Stomach (tissue), 9 donors: ENCODE measurements around the gene RXFP4. TPM values are rescaled to one million over a fixed set of nuclear protein-coding genes. Genes with fewer than 3 reads are reported as not detected.

Experiments used
- DNase-seq, 2 donors: peaks; one replicate each; pipeline versions ENCODE4 v3.0.0 to v3.0.0-alpha.2; 2013 to 2019
- H3K27ac ChIP-seq, 5 donors: fragments of 200-600 bp in 4 of 5; sonication (generic) in 4 of 5; one replicate each; pipeline ENCODE4 v1.5.1; 2013 to 2019; ENCODE audit warnings: mild to moderate bottlenecking in 1 of 5, moderate library complexity in 1 of 5
- H3K27me3 ChIP-seq, 3 donors: fragments of 200-600 bp; sonication (generic); one replicate each; pipeline ENCODE4 v1.5.1; 2017 to 2019; ENCODE audit warnings: mixed run types in 1 of 3
- H3K36me3 ChIP-seq, 4 donors: fragments of 200-600 bp; sonication (generic); 1 replicate in 3 of 4; 2 replicates in 1 of 4; pipeline ENCODE4 v1.5.1; 2016 to 2019
- H3K4me1 ChIP-seq, 4 donors: fragments of 200-600 bp; sonication (generic); one replicate each; pipeline ENCODE4 v1.5.1; 2016 to 2019
- H3K4me3 ChIP-seq, 4 donors: fragments of 200-600 bp; sonication (generic) in 3 of 4; one replicate each; pipeline ENCODE4 v1.5.1; 2016 to 2019; ENCODE audit warnings: mild to moderate bottlenecking in 1 of 4
- H3K9me3 ChIP-seq, 4 donors: fragments of 200-600 bp; sonication (generic); one replicate each; pipeline ENCODE4 v1.5.1; 2016 to 2019
- EP300 ChIP-seq: sonication (generic); formaldehyde crosslinking; IDR thresholded peaks from one replicate; pipeline ENCODE4 v1.6.1; 2017; ENCODE audit warnings: antibody characterized with exemption
- POLR2A ChIP-seq, 4 donors: fragments of 450-650 bp; IDR thresholded peaks; one replicate each; pipeline ENCODE4 v1.6.1; 2016; ENCODE audit warnings: antibody characterized with exemption in 4 of 4, control low read depth in 2 of 4, mild to moderate bottlenecking in 1 of 4, moderate library complexity in 1 of 4
- POLR2AphosphoS5 ChIP-seq, 3 donors: sonication (generic); formaldehyde crosslinking; IDR thresholded peaks; one replicate each; pipeline ENCODE4 v1.6.1; 2016; ENCODE audit warnings: antibody characterized with exemption in 3 of 3
- WGBS, 5 donors: extraction: QIAGEN DNeasy Blood & Tissue Kit in 3 of 5; methylation state at CpG; one replicate each; pipeline versions ENCODE4 v1.1.5 to v1.1.7; 2013 to 2018; 5-methylcytosine and 5-hydroxymethylcytosine counted together
- intact Hi-C: fragments of 100-400 bp; cut with DNase I; formaldehyde crosslinking; loops from one replicate; pipeline ENCODE4 v1.15.1; 2023; ENCODE audit warnings: low total_unique reads
- polyA plus RNA-seq, 3 donors: library from polyadenylated mRNA; stranded (reverse); fragments of 200-250 nt; gene quantifications; one replicate each; pipeline ENCODE4 v1.2.3, GENCODE V29; 2013
- total RNA-seq, 5 donors: library from RNA; depleted of rRNA; stranded (reverse); fragments of >200 nt; gene quantifications; one replicate each; pipeline versions ENCODE4 v1.1.0 to v1.2.3, GENCODE V29; 2014 to 2016
- TF ChIP-seq, protein P1 (sequence below), 7 experiments: fragments of 450-650 bp in 4 of 7; fragments of 200-600 bp in 3 of 7; sonication (generic) in 3 of 7; IDR thresholded peaks; one replicate each; pipeline ENCODE4 v1.5.1; 2016 to 2019; ENCODE audit warnings: antibody characterized with exemption in 7 of 7, control low read depth in 2 of 7, mild to moderate bottlenecking in 1 of 7
- donor health status: healthy with polysubstance abuse.
- donor health status: Bipolar disorder and iron deficiency.
- donor health status: healthy.

Gene RXFP4
- total and polyA plus RNA-seq, 8 donors: 50.4 TPM; not detected in 7

DNA sequence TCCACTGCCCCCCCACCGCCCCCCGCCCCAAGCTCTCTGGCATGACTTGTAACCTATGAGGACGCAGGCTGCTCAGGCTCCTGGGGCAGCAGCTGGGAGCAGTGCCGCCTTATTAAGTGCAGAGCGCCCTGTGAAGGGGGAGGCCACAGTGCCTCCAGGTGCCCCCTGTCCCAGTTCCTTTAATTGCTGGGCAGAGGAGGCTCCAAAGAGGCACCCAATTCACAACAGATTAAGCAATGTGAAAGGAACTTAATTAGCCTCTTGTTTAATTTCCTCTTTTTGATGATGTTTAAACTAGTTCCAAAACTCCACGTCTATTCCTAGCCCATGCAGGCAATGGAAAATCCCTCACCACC lies 3.0 kb downstream of the RXFP4 start:
- H3K9me3 ChIP-seq: no peaks in the 10 kb centered on the region
- 10 to 48% (median 45%) methylated on average over 4 to 6 of the region's 6 CpGs for WGBS, 5 donors
- peaks cover 21 to 37% (median 33%) of the 10 kb centered on the region in 4 donors for H3K36me3 ChIP-seq
- no peaks in the 10 kb centered on the region for H3K27me3 ChIP-seq
- DNase-seq: no peak
- H3K4me3 ChIP-seq: no peak overlapping the region
- TF ChIP-seq POLR2AphosphoS5 (IDR thresholded peaks at IDR 0.05) (no peak), POLR2A (IDR thresholded peaks at IDR 0.05) (no peak), EP300 (no peak)
- TF ChIP-seq, protein P1, sequence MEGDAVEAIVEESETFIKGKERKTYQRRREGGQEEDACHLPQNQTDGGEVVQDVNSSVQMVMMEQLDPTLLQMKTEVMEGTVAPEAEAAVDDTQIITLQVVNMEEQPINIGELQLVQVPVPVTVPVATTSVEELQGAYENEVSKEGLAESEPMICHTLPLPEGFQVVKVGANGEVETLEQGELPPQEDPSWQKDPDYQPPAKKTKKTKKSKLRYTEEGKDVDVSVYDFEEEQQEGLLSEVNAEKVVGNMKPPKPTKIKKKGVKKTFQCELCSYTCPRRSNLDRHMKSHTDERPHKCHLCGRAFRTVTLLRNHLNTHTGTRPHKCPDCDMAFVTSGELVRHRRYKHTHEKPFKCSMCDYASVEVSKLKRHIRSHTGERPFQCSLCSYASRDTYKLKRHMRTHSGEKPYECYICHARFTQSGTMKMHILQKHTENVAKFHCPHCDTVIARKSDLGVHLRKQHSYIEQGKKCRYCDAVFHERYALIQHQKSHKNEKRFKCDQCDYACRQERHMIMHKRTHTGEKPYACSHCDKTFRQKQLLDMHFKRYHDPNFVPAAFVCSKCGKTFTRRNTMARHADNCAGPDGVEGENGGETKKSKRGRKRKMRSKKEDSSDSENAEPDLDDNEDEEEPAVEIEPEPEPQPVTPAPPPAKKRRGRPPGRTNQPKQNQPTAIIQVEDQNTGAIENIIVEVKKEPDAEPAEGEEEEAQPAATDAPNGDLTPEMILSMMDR (IDR thresholded peaks at IDR 0.05): no peak
- H3K27ac ChIP-seq: peak overlapping the region in 3 of 5 donors; percentile 7 to 71 (median 43)
- intact Hi-C loops: loop anchor here (5.0 kb wide), 1 partner anchor 48 kb away; no protein-coding TSS in a partner anchor
- H3K4me1 ChIP-seq: peaks cover 33 to 81% (median 58%) of the 10 kb centered on the region in 4 donors

DNA sequence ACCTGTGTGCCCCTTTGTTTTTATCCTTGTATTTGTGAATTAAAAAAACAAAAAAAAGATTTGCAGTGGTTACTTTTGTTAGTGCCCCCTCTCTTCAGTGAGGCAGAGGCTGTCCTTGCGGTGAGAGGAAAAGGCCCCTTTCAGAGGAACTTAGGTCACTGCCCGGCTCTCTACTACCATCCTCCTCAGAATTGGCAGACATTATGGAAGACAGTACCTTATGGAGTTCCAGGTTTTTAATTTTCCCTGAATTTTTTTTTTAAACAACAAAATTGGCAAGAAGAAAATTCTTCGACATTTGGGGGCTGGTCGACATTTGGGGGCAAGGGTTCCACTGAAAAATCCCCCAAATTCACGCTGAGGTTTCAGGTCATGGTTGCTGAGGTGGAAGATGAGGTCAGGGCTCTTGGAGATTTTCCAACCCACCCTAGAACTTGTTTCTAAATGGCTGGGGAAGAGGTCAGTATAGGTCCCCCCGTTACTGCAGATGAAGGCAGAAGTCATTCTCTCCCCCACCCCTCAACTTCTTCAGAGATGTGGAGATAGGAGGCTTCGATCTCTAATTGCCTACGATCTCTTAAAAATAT lies 5.3 kb downstream of the RXFP4 start:
- intact Hi-C loops: no loop called here
- no peak for DNase-seq
- no peaks in the 10 kb centered on the region for H3K27me3 ChIP-seq
- H3K4me1 ChIP-seq: peaks cover 16 to 58% (median 42%) of the 10 kb centered on the region in 4 donors
- H3K9me3 ChIP-seq: no peaks in the 10 kb centered on the region
- H3K4me3 ChIP-seq: no peak overlapping the region
- peak overlapping the region in 3 of 5 donors; percentile 43 to 71 (median 65) for H3K27ac ChIP-seq
- TF ChIP-seq, protein P1 (IDR thresholded peaks at IDR 0.05): no peak
- TF ChIP-seq POLR2AphosphoS5 (IDR thresholded peaks at IDR 0.05): no peak
- TF ChIP-seq POLR2A (IDR thresholded peaks at IDR 0.05): no peak
- TF ChIP-seq EP300: no peak
- WGBS, 5 donors: 70 to 81% (median 76%) methylated on average over 8 of the region's 8 CpGs
- peaks cover 44 to 60% (median 56%) of the 10 kb centered on the region in 4 donors for H3K36me3 ChIP-seq

DNA sequence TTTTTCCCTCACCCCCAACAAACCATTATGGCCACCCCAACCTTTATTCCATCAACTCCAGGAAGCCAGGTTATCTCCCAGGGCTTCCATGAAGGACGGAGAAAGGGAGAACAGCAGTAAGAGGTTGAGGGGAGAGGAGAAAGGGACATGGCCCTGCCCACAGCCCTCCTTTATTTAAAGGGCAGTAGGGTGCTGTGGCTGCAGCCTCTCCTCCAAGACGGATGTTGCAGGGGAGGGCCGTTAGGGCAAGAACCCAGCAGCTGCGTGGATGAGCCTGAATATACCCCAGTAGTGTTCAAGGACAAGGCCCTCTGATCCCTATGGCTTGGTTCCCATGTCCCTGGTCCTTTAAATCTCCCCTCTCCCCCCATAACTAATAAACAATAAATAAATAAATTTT lies 5.9 kb downstream of the RXFP4 start:
- intact Hi-C loops: no loop called here
- Histone ChIP-seq H3K36me3 (peaks cover 50 to 66% (median 61%) of the 10 kb centered on the region in 4 donors), H3K9me3 (no peaks in the 10 kb centered on the region), H3K27ac (peak overlapping the region in 3 of 5 donors; percentile 43 to 71 (median 65)), H3K27me3 (no peaks in the 10 kb centered on the region), H3K4me1 (peaks cover 11 to 53% (median 38%) of the 10 kb centered on the region in 4 donors), H3K4me3 (no peak overlapping the region)
- TF ChIP-seq POLR2A (IDR thresholded peaks at IDR 0.05): no peak
- WGBS, 5 donors: 63 to 90% (median 73%) methylated on average over 4 of the region's 4 CpGs
- no peak for DNase-seq

DNA sequence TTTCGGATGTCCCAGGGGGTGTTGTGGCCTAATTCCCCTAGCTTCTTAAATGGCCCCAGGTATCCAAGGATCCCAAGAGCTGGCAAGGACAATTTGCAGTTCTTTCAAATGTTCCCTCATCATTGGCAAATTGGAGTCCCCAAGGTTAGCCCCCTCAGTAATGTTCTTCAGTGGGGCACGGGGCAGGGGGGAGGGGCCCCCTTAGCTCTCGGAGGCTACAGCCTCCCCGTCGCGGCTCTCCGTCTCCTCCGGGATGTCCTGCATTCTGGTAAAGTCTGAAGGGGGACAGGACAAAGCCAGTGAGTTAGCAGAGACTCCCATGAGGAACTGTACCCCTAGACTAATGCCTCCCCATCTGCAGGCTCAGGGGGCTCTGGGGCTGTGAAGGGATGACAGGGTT lies 6.3 kb downstream of the RXFP4 start:
- peaks cover 55 to 70% (median 66%) of the 10 kb centered on the region in 4 donors for H3K36me3 ChIP-seq
- intact Hi-C loops: no loop called here
- TF ChIP-seq, protein P1 (IDR thresholded peaks at IDR 0.05): no peak
- TF ChIP-seq EP300 (no peak), POLR2AphosphoS5 (IDR thresholded peaks at IDR 0.05) (no peak), POLR2A (IDR thresholded peaks at IDR 0.05) (no peak)
- 82 to 96% (median 91%) methylated on average over 8 of the region's 8 CpGs for whole genome bisulfite sequencing, 5 donors
- no peaks in the 10 kb centered on the region for H3K9me3 ChIP-seq
- peaks cover 11 to 48% (median 34%) of the 10 kb centered on the region in 4 donors for H3K4me1 ChIP-seq
- peak overlapping the region in 1 of 5 donors; percentile 43 for H3K27ac ChIP-seq
- no peaks in the 10 kb centered on the region for H3K27me3 ChIP-seq
- no peak for DNase-seq
- no peak overlapping the region for H3K4me3 ChIP-seq

DNA sequence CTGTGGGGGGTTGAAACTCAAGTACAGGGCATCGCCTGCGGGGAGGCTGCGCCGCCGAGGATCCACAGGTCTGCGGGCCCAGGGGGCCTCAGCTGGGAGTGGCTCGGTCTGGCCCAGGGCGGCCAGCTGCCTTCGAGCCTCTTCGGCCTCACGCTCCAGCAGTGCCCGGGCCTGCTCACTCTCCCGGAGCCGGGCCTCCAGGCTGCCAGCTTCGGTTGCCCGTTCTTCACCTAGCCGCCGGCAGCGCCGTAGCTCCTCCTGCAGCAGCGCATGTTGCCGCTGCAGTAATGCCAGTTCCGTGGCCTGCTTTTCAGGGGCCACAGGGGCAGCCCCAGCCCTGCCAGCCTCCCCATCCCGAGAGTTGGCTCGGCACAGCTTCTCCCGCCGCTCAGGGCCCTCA lies 9.4 kb downstream of the RXFP4 start:
- H3K9me3 ChIP-seq: no peaks in the 10 kb centered on the region
- peaks cover 0 to 17% (median 10%) of the 10 kb centered on the region in 4 donors for H3K4me1 ChIP-seq
- intact Hi-C loops: no loop called here
- TF ChIP-seq POLR2A (IDR thresholded peaks at IDR 0.05): no peak
- no peak for TF ChIP-seq EP300
- TF ChIP-seq, protein P1 (IDR thresholded peaks at IDR 0.05): no peak
- no peak for TF ChIP-seq POLR2AphosphoS5 (IDR thresholded peaks at IDR 0.05)
- DNase-seq: no peak
- 91 to 97% (median 97%) methylated on average over 10 to 27 of the region's 27 CpGs for WGBS, 5 donors
- no peak overlapping the region for H3K4me3 ChIP-seq
- H3K27ac ChIP-seq: no peak overlapping the region
- H3K36me3 ChIP-seq: peaks cover 80 to 99% (median 97%) of the 10 kb centered on the region in 4 donors
- H3K27me3 ChIP-seq: no peaks in the 10 kb centered on the region
